K562 (cell line): ENCODE measurements around the gene SIRT7. TPM values are rescaled to one million over a fixed set of nuclear protein-coding genes. Genes with fewer than 3 reads are reported as not detected.

ENCODE experiments used
- ADNP ChIP-seq: fragments of 200-800 bp; sonication (Bioruptor generic); IDR thresholded peaks from 2 replicates; pipeline ENCODE4 v1.6.1; 2016; ENCODE audit warnings: missing genetic modification characterization, missing compliant biosample characterization
- ATF4 ChIP-seq: fragments of 450-650 bp; formaldehyde crosslinking; IDR thresholded peaks from 2 replicates; pipeline ENCODE4 v1.4.0; 2022; ENCODE audit warnings: mild to moderate bottlenecking, moderate library complexity
- CREBBP ChIP-seq: IDR thresholded peaks from one replicate; pipeline ENCODE4 v1.6.1; 2012; ENCODE audit warnings: low read depth, mild to moderate bottlenecking, control low read depth, inconsistent platforms, low read length
- CXXC5 ChIP-seq: fragments of 250-450 bp; sonication (Bioruptor Pico); IDR thresholded peaks from 2 replicates; pipeline ENCODE4 v1.8.0; 2022; ENCODE audit warnings: inconsistent platforms, mild to moderate bottlenecking, moderate library complexity
- FOXJ2 ChIP-seq: fragments of 200-800 bp; sonication (Bioruptor generic); IDR thresholded peaks from 2 replicates; pipeline ENCODE4 v1.6.1; 2016; ENCODE audit warnings: missing genetic modification characterization, missing compliant biosample characterization
- GTF2F1 ChIP-seq: IDR thresholded peaks from 2 replicates; pipeline ENCODE4 v1.6.1; 2011; ENCODE audit warnings: low read depth, low read length, improper control_type of control experiment
- MAZ ChIP-seq, 2 experiments: fragments of 450-650 bp in 1 of 2; sonication (generic) in 1 of 2; formaldehyde crosslinking; IDR thresholded peaks in 1 of 2; conservative IDR thresholded peaks in 1 of 2; 2 replicates each; pipeline versions ENCODE4 v1.4.0 to v1.5.0; 2020; ENCODE audit warnings: mild to moderate bottlenecking in 1 of 2, missing genetic modification reagents in 1 of 2
- MCM3 ChIP-seq: fragments of 450-650 bp; IDR thresholded peaks from 2 replicates; pipeline ENCODE4 v1.6.1; 2016
- NUFIP1 ChIP-seq: fragments of 450-650 bp; IDR thresholded peaks from 2 replicates; pipeline ENCODE4 v1.6.1; 2018; ENCODE audit not compliant: partially characterized antibody
- PBX2 ChIP-seq, 2 experiments: IDR thresholded peaks in 1 of 2; conservative IDR thresholded peaks in 1 of 2; 2 replicates each; pipeline ENCODE4 v1.6.1; 2016; ENCODE audit warnings: low read depth in 2 of 2, mild to moderate bottlenecking in 1 of 2, missing compliant biosample characterization in 1 of 2, missing genetic modification characterization in 1 of 2, moderate library complexity in 1 of 2
- POLR3A ChIP-seq: IDR thresholded peaks from 2 replicates; pipeline ENCODE4 v1.6.1; 2011; ENCODE audit warnings: borderline replicate concordance, mild to moderate bottlenecking, moderate library complexity; ENCODE audit not compliant: insufficient read length, insufficient read depth; ENCODE audit errors: extremely low read depth
- RBM14 ChIP-seq: fragments of 200-400 bp; formaldehyde crosslinking; IDR thresholded peaks from 2 replicates; pipeline ENCODE4 v1.6.1; 2018; ENCODE audit warnings: low read depth, mild to moderate bottlenecking, low read length, moderate library complexity, borderline replicate concordance; ENCODE audit not compliant: insufficient read depth
- U2AF2 ChIP-seq: fragments of 200-400 bp; formaldehyde crosslinking; optimal IDR thresholded peaks from 2 replicates; pipeline ENCODE3; 2017; ENCODE audit warnings: low read depth, mild to moderate bottlenecking, low read length
- YY1 ChIP-seq, 3 experiments: IDR thresholded peaks; 2 replicates each; pipeline ENCODE4 v1.6.1; 2011; ENCODE audit warnings: low read length in 2 of 3, mild to moderate bottlenecking in 2 of 3, moderate library complexity in 2 of 3, borderline replicate concordance in 1 of 3, control low read depth in 1 of 3, low read depth in 1 of 3; ENCODE audit not compliant: insufficient read depth in 3 of 3, insufficient replicate concordance in 2 of 3, control insufficient read depth in 1 of 3, insufficient read length in 1 of 3; ENCODE audit errors: extremely low read depth in 1 of 3
- ZFP30 ChIP-seq: fragments of 250-450 bp; sonication (Bioruptor Pico); IDR thresholded peaks from 2 replicates; pipeline ENCODE4 v1.8.0; 2022; ENCODE audit warnings: moderate library complexity, mild to moderate bottlenecking, inconsistent platforms, borderline replicate concordance
- ZNF133 ChIP-seq: fragments of 250-450 bp; sonication (Bioruptor Pico); IDR thresholded peaks from 2 replicates; pipeline ENCODE4 v1.4.0; 2020; ENCODE audit warnings: mild to moderate bottlenecking
- ZNF277 ChIP-seq: fragments of 250-450 bp; sonication (Bioruptor Pico); IDR thresholded peaks from 2 replicates; pipeline ENCODE4 v1.8.0; 2022; ENCODE audit warnings: inconsistent platforms, mild to moderate bottlenecking, moderate library complexity, borderline replicate concordance
- ZNF324 ChIP-seq: fragments of 250-450 bp; sonication (Bioruptor Pico); IDR thresholded peaks from 2 replicates; pipeline ENCODE4 v1.4.0; 2020; ENCODE audit warnings: mild to moderate bottlenecking
- polyA plus RNA-seq, 8 experiments: library from polyadenylated mRNA; depleted of rRNA in 4 of 8; stranded (reverse) in 5 of 8; unstranded in 3 of 8; fragments of >200 nt; fragmentation: Nextera tagmentation in 2 of 8; fragmentation: Illumina TruSeq in 1 of 8; extraction: Ambion mirVana in 2 of 8; extraction: Trizol in 1 of 8; gene quantifications; 2 replicates each; pipeline versions ENCODE4 v1.2.1 to v1.2.3, GENCODE V29; 2011 to 2014; ENCODE audit warnings: inconsistent platforms in 1 of 8, missing spikeins in 1 of 8
- total RNA-seq, 7 experiments: library from RNA; depleted of rRNA in 6 of 7; stranded (reverse); fragments of >200 nt in 6 of 7; fragmentation: Illumina TruSeq in 2 of 7; extraction: Trizol in 2 of 7; gene quantifications; 2 replicates each; pipeline versions ENCODE4 v1.2.1 to v1.2.3, GENCODE V29; 2011 to 2021; ENCODE audit warnings: low replicate concordance in 1 of 7
- TF ChIP-seq, protein P1 (sequence below), 2 experiments: IDR thresholded peaks; 2 replicates each; pipeline ENCODE4 v1.6.1; 2011; ENCODE audit warnings: borderline replicate concordance in 1 of 2, control low read depth in 1 of 2, low read depth in 1 of 2, low read length in 1 of 2, mild to moderate bottlenecking in 1 of 2, mixed read lengths in 1 of 2, moderate library complexity in 1 of 2; ENCODE audit not compliant: insufficient read depth in 1 of 2, insufficient read length in 1 of 2, poor library complexity in 1 of 2, severe bottlenecking in 1 of 2; ENCODE audit errors: extremely low read depth in 1 of 2

The SIRT7 gene
- total and polyA plus RNA-seq, 9 of the 15 experiments (the other 6 are each of a cell fraction or from before 2014, with no cell fraction given): 1.6 to 54.8 (median 20.3) TPM

GRCh38 chr17:81917565-81918332 is at the start of gene SIRT7 (continued):
- TF ChIP-seq YY1 (IDR thresholded peaks at IDR 0.05; ENCODE audit: borderline replicate concordance in 1 of 3, control insufficient read depth in 1 of 3, extremely low read depth in 1 of 3, insufficient read depth in 3 of 3, insufficient read length in 1 of 3, insufficient replicate concordance in 2 of 3, low read depth in 1 of 3, low read length in 2 of 3) (peak; percentile 12 to 81 (median 72)), ZFP30 (CRISPR knock-in tag) (no peak), ZNF324 (CRISPR knock-in tag) (no peak), CXXC5 (peak; percentile 60), ADNP (no peak), PBX2 (CRISPR knock-in tag; IDR thresholded peaks at IDR 0.05; ENCODE audit: low read depth) (no peak), PBX2 (tag; conservative IDR thresholded peaks at IDR 0.05; ENCODE audit: low read depth) (no peak), ATF4 (CRISPR knock-in tag) (peak; percentile 43; the same call in 1 of the 2 replicates), RBM14 (no peak), ZNF277 (no peak), POLR3A (no peak), MCM3 (no peak), FOXJ2 (tag) (no peak), U2AF2 (no peak), MAZ (CRISPR knock-in tag; conservative IDR thresholded peaks at IDR 0.05 in 1 of 2, IDR thresholded peaks at IDR 0.05 in 1 of 2) (peak in 1 of 2 experiments; percentile 86; a peak in 3 of 4 replicates), GTF2F1 (no peak), NUFIP1 (no peak), ZNF133 (CRISPR knock-in tag) (no peak), CREBBP (no peak)
- TF ChIP-seq, protein P1, sequence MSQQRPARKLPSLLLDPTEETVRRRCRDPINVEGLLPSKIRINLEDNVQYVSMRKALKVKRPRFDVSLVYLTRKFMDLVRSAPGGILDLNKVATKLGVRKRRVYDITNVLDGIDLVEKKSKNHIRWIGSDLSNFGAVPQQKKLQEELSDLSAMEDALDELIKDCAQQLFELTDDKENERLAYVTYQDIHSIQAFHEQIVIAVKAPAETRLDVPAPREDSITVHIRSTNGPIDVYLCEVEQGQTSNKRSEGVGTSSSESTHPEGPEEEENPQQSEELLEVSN (IDR thresholded peaks at IDR 0.05; ENCODE audit: borderline replicate concordance in 1 of 2, extremely low read depth in 1 of 2, insufficient read depth in 1 of 2, insufficient read length in 1 of 2, low read depth in 1 of 2, low read length in 1 of 2, poor library complexity in 1 of 2, severe bottlenecking in 1 of 2): peak in 1 of 2 experiments; percentile 52
